GM12878 (cell line): ENCODE data around the gene GPR158. TPM values are rescaled to one million over a fixed set of nuclear protein-coding genes. Genes with fewer than 3 reads are reported as not detected.

Experiments used
- ATAC-seq: fragments of 200-7000 bp; cut with Tn5 transposase; 3 replicates; pipeline ENCODE4 v1.9.1; 2020; ENCODE audit warnings: mild to moderate bottlenecking, moderate library complexity
- BruUV-seq: library from RNA; stranded (reverse); fragments of 400-500 nt; replicated peaks from 2 replicates; lab custom pipeline; 2021; lab: Mats Ljungman, UMichigan
- CTCF ChIA-PET: fragments of 300-600 bp; sonication (Branson Sonifier 250); formaldehyde crosslinking; extraction: SDS; loops from one replicate; lab custom pipeline; 2021; ENCODE audit warnings: inconsistent platforms; lab: Yijun Ruan, JAX
- POLR2A ChIA-PET: fragments of 350-600 bp; formaldehyde crosslinking; extraction: SDS; loops from one replicate; lab custom pipeline; 2021; ENCODE audit warnings: inconsistent platforms; lab: Charles Lee
- RAD21 ChIA-PET: fragments of 300-600 bp; sonication (Branson Sonifier 250); formaldehyde crosslinking; loops from one replicate; lab custom pipeline; 2023; ENCODE audit warnings: antibody characterized with exemption; ENCODE audit not compliant: unreplicated experiment; lab: Charles Lee
- SMC1A ChIA-PET: fragments of 300-600 bp; sonication (Branson Sonifier 250); formaldehyde crosslinking; loops from one replicate; lab custom pipeline; 2023; ENCODE audit not compliant: unreplicated experiment, uncharacterized antibody; lab: Charles Lee
- DNase-seq: peaks from one replicate; pipeline ENCODE4 v3.0.0-alpha.2; 2011; ENCODE audit warnings: low read depth, low spot score
- FAIRE-seq: peaks from 3 replicates; lab custom pipeline; 2011; peaks lifted over from hg19 to GRCh38; lab: Jason Lieb, UNC
- H2AFZ ChIP-seq: 2 replicates; pipeline ENCODE4 v1.6.0; 2011; ENCODE audit warnings: low read depth, low read length, control low read depth; ENCODE audit not compliant: control insufficient read depth
- H3K27ac ChIP-seq: 2 replicates; pipeline ENCODE4 v1.5.1; 2011; ENCODE audit warnings: control low read depth; ENCODE audit not compliant: control insufficient read depth, insufficient read depth
- H3K27me3 ChIP-seq, 2 experiments: replicated peaks in 1 of 2; 2 replicates each; pipeline versions ENCODE4 v1.6.0 to v1.6.1; 2011; ENCODE audit warnings: low read length in 1 of 2; ENCODE audit not compliant: control insufficient read depth in 2 of 2, insufficient read depth in 2 of 2
- H3K36me3 ChIP-seq, 2 experiments: 2 replicates each; pipeline ENCODE4 v1.5.1; 2011; ENCODE audit warnings: low read length in 1 of 2; ENCODE audit not compliant: control insufficient read depth in 2 of 2, insufficient read depth in 2 of 2
- H3K4me1 ChIP-seq: 2 replicates; pipeline ENCODE4 v1.6.1; 2011; ENCODE audit warnings: mild to moderate bottlenecking, low read length, moderate library complexity, mixed read lengths; ENCODE audit not compliant: control insufficient read depth, insufficient read depth
- H3K4me2 ChIP-seq: 2 replicates; pipeline ENCODE4 v1.6.0; 2011; ENCODE audit warnings: control low read depth; ENCODE audit not compliant: control insufficient read depth, insufficient read depth
- H3K4me3 ChIP-seq: fragments of 200-600 bp; sonication (generic); 2 replicates; pipeline ENCODE4 v1.5.1; 2016
- H3K79me2 ChIP-seq: 2 replicates; pipeline ENCODE4 v1.6.0; 2011; ENCODE audit warnings: low read length; ENCODE audit not compliant: control insufficient read depth, insufficient read depth
- H3K9ac ChIP-seq: 2 replicates; pipeline ENCODE4 v1.8.0; 2011; ENCODE audit warnings: low read length, control low read depth, mixed read lengths; ENCODE audit not compliant: control insufficient read depth, insufficient read depth
- H3K9me3 ChIP-seq: replicated peaks from 3 replicates; pipeline ENCODE4 v1.5.1; 2011; ENCODE audit warnings: mild to moderate bottlenecking, low read length; ENCODE audit not compliant: control insufficient read depth, insufficient read depth
- H4K20me1 ChIP-seq: 2 replicates; pipeline ENCODE4 v1.6.0; 2011; ENCODE audit not compliant: control insufficient read depth, insufficient read depth
- ATF7 ChIP-seq: fragments of 450-650 bp; IDR thresholded peaks from 2 replicates; pipeline ENCODE4 v1.6.1; 2016; ENCODE audit warnings: low read depth, mild to moderate bottlenecking
- BCLAF1 ChIP-seq: fragments of 450-650 bp; IDR thresholded peaks from 2 replicates; pipeline ENCODE4 v1.6.1; 2017; ENCODE audit warnings: antibody characterized with exemption, mild to moderate bottlenecking, moderate library complexity
- CREB1 ChIP-seq: IDR thresholded peaks from 2 replicates; pipeline ENCODE4 v1.6.1; 2012; ENCODE audit warnings: low read depth, mild to moderate bottlenecking, inconsistent platforms
- GATAD2B ChIP-seq: fragments of 450-650 bp; conservative IDR thresholded peaks from 2 replicates; pipeline ENCODE4 v1.6.1; 2017; ENCODE audit warnings: low read depth, mild to moderate bottlenecking, moderate library complexity
- MAX ChIP-seq: IDR thresholded peaks from 2 replicates; pipeline ENCODE4 v1.6.1; 2012; ENCODE audit warnings: low read depth, low read length, improper control_type of control experiment
- PAX5 ChIP-seq: IDR thresholded peaks from 2 replicates; pipeline ENCODE4 v1.6.1; 2011; ENCODE audit warnings: low read depth, low read length, borderline replicate concordance
- PAX8 ChIP-seq: fragments of 450-650 bp; IDR thresholded peaks from 2 replicates; pipeline ENCODE4 v1.6.1; 2017; ENCODE audit warnings: mild to moderate bottlenecking, moderate library complexity
- SMAD5 ChIP-seq: IDR thresholded peaks from 2 replicates; pipeline ENCODE4 v1.6.1; 2016; ENCODE audit warnings: antibody characterized with exemption, low read depth
- SREBF1 ChIP-seq: IDR thresholded peaks from 2 replicates; pipeline ENCODE4 v1.6.1; 2012; ENCODE audit warnings: mild to moderate bottlenecking, low read length
- SUPT20H ChIP-seq: IDR thresholded peaks from 2 replicates; pipeline ENCODE4 v1.6.1; 2011; ENCODE audit warnings: low read depth, mild to moderate bottlenecking, low read length, moderate library complexity, borderline replicate concordance; ENCODE audit not compliant: control insufficient read depth
- ZBTB11 ChIP-seq: fragments of 450-650 bp; formaldehyde crosslinking; IDR thresholded peaks from 2 replicates; pipeline ENCODE4 v1.5.0; 2022; ENCODE audit warnings: mild to moderate bottlenecking, missing genetic modification characterization
- WGBS: methylation state at CpG from one replicate; pipeline ENCODE4 v1.1.6; 2016; ENCODE audit warnings: low lambda C conversion rate; ENCODE audit not compliant: insufficient replicate concordance, insufficient coverage; ENCODE audit errors: missing lambda C conversion rate; 5-methylcytosine and 5-hydroxymethylcytosine counted together
- in situ Hi-C: fragments of 300-500 bp; cut with MboI; formaldehyde crosslinking; loops from 9 replicates; pipeline ENCODE4 v1.14.3; 2018; ENCODE audit warnings: mixed read lengths
- intact Hi-C: fragments of 100-400 bp; cut with micrococcal nuclease; formaldehyde crosslinking; loops from one replicate; pipeline ENCODE4 v1.14.2; 2022; ENCODE audit not compliant: unreplicated experiment
- polyA plus RNA-seq, 11 experiments: library from polyadenylated mRNA; depleted of rRNA in 4 of 11; unstranded in 6 of 11; stranded (reverse) in 5 of 11; fragments of >200 nt; fragmentation: Nextera tagmentation in 4 of 11; fragmentation: Illumina TruSeq in 1 of 11; extraction: Ambion mirVana in 4 of 11; extraction: Trizol in 1 of 11; gene quantifications; 1 replicate in 1 of 11; 2 replicates in 10 of 11; pipeline versions ENCODE4 v1.2.1 to v1.2.3, GENCODE V29; 2011 to 2016; ENCODE audit warnings: inconsistent platforms in 2 of 11, missing spikeins in 2 of 11, low read depth in 1 of 11
- total RNA-seq, 4 experiments: library from RNA; depleted of rRNA in 3 of 4; stranded (reverse); fragments of >200 nt in 3 of 4; fragmentation: Illumina TruSeq in 1 of 4; extraction: Trizol in 1 of 4; gene quantifications; 2 replicates each; pipeline versions ENCODE4 v1.2.1 to v1.2.3, GENCODE V29; 2013 to 2021

The GPR158 gene
- total and polyA plus RNA-seq, 10 of the 15 experiments (the other 5 are each of a cell fraction or from before 2014, with no cell fraction given): not detected

- WGBS: 0% methylated on average over 2 of the region's 2 CpGs
- Histone ChIP-seq H3K79me2 (no peaks in the 10 kb centered on the region), H3K4me1 (no peaks in the 10 kb centered on the region), H3K9ac (no peak overlapping the region), H3K27ac (no peak overlapping the region), H4K20me1 (no peaks in the 10 kb centered on the region), H3K4me3 (no peak overlapping the region), H2AFZ (no peak overlapping the region), H3K9me3 (no peaks in the 10 kb centered on the region; the same call in 2 of the 3 replicates), H3K4me2 (no peak overlapping the region), H3K27me3 (peaks cover 0 to 2% of the 10 kb centered on the region in 2 experiments; a peak in 2 of 4 replicates), H3K36me3 (no peaks in the 10 kb centered on the region)
- ChIA-PET CTCF (no interaction called here), RAD21 (no interaction called here), SMC1A (interaction anchor here (0.9 kb wide), 1 partner anchor 64 kb away, joined by 3 read pairs; no protein-coding TSS in a partner anchor), POLR2A (no interaction called here)
- BruUV-seq: no TSS peak
- TF ChIP-seq SUPT20H (no peak), MAX (no peak), GATAD2B (no peak), PAX8 (no peak), PAX5 (no peak), CREB1 (no peak), SREBF1 (no peak)
- DNase-seq (no peak), FAIRE-seq (no peak), ATAC-seq (no peak)
- intact Hi-C loops (no loop called here), in situ Hi-C loops (no loop called here)
Observed at GRCh38 chr10:25177093-25177753, 2.4 kb downstream of the GPR158 start.

- RAD21 ChIA-PET: no interaction called here
- in situ Hi-C loops: no loop called here
- no peaks in the 10 kb centered on the region for H3K4me1 ChIP-seq
- POLR2A ChIA-PET: no interaction called here
- H3K9me3 ChIP-seq: no peaks in the 10 kb centered on the region; the same call in 2 of the 3 replicates
- H3K9ac ChIP-seq: no peak overlapping the region
- 25% methylated on average over 2 of the region's 2 CpGs for WGBS
- H4K20me1 ChIP-seq: no peaks in the 10 kb centered on the region
- BruUV-seq: no TSS peak
- SMC1A ChIA-PET: interaction anchor here (0.9 kb wide), 1 partner anchor 65 kb away, joined by 3 read pairs; no protein-coding TSS in a partner anchor
- no peak overlapping the region for H2AFZ ChIP-seq
- intact Hi-C loops: no loop called here
- TF ChIP-seq BCLAF1 (no peak), ATF7 (no peak), SMAD5 (no peak), ZBTB11 (CRISPR knock-in tag) (no peak)
- TF ChIP-seq, all 136 proteins: peak for 0
- CTCF ChIA-PET: no interaction called here
- Histone ChIP-seq H3K4me3 (no peak overlapping the region), H3K36me3 (no peaks in the 10 kb centered on the region), H3K27me3 (peaks cover 0 to 2% of the 10 kb centered on the region in 2 experiments; a peak in 2 of 4 replicates), H3K4me2 (no peak overlapping the region), H3K79me2 (no peaks in the 10 kb centered on the region), H3K27ac (no peak overlapping the region)
- DNase-seq (no peak), FAIRE-seq (no peak), ATAC-seq (no peak)
Observed at GRCh38 chr10:25177754-25178135, 2.9 kb downstream of the GPR158 start.
